Renal cortex interstitium (tissue), 11 donors: ENCODE data around the gene LTBP1. TPM values are rescaled to one million over a fixed set of nuclear protein-coding genes. Genes with fewer than 3 reads are reported as not detected.
"Not testable (repeated sequence)": the region's sequence is repeated elsewhere in the genome, so short reads cannot be mapped to it uniquely, and the experiment has no call there.

Source experiments
- DNase-seq, 11 donors: peaks; one replicate each; pipeline ENCODE4 v3.0.0-alpha.2; 2013; ENCODE audit warnings: low read depth in 9 of 11, low spot score in 4 of 11; ENCODE audit errors: extremely low read depth in 1 of 11
- polyA plus RNA-seq, 3 donors: library from polyadenylated mRNA; unstranded; fragments of 120-200 nt; gene quantifications; one replicate each; pipeline ENCODE4 v1.2.1, GENCODE V29; 2013; ENCODE audit not compliant: insufficient read length in 3 of 3

LTBP1 gene
- polyA plus RNA-seq, 3 donors: 64.5 to 92.8 (median 82.8) TPM

GRCh38 chr2:32948266-32948665 is 1.5 kb downstream of the LTBP1 start:
- no peak for DNase-seq

GRCh38 chr2:32949260-32949659 is 2.5 kb downstream of the LTBP1 start:
- no peak for DNase-seq

- no peak for DNase-seq
These were observed 4.9 kb downstream of the LTBP1 start for GRCh38 chr2:32951672-32952071.

GRCh38 chr2:32952761-32953476 is 6.2 kb downstream of the LTBP1 start:
- DNase-seq: no peak

- DNase-seq: no peak
These were observed 7.5 kb downstream of the LTBP1 start for GRCh38 chr2:32954206-32954605.

- no peak for DNase-seq
These were observed 12.1 kb downstream of the LTBP1 start for GRCh38 chr2:32958821-32959220.

GRCh38 chr2:32960238-32960637 is 13.5 kb downstream of the LTBP1 start:
- DNase-seq: no peak

- no peak for DNase-seq
These were observed 14.1 kb downstream of the LTBP1 start for GRCh38 chr2:32960647-32961403.

- no peak for DNase-seq
These were observed 15.9 kb downstream of the LTBP1 start for GRCh38 chr2:32962690-32963089.

- no peak for DNase-seq
These were observed 17.2 kb downstream of the LTBP1 start for GRCh38 chr2:32963941-32964340.

GRCh38 chr2:32965523-32966171 is 18.9 kb downstream of the LTBP1 start:
- no peak for DNase-seq

GRCh38 chr2:32969444-32970162 is 22.9 kb downstream of the LTBP1 start:
- no peak for DNase-seq

GRCh38 chr2:32973772-32974171 is 27.0 kb downstream of the LTBP1 start:
- not testable (repeated sequence) for DNase-seq

- DNase-seq: no peak
These were observed 29.8 kb downstream of the LTBP1 start for GRCh38 chr2:32976409-32977063.

- DNase-seq: no peak
These were observed 30.5 kb downstream of the LTBP1 start for GRCh38 chr2:32977228-32977758.

- DNase-seq: no peak
These were observed 34.9 kb downstream of the LTBP1 start for GRCh38 chr2:32981612-32982011.

GRCh38 chr2:32983193-32983924 is 36.6 kb downstream of the LTBP1 start:
- DNase-seq: not testable (repeated sequence)

GRCh38 chr2:32986480-32986879 is 39.7 kb downstream of the LTBP1 start:
- no peak for DNase-seq
